Testis (tissue), 3 donors: ENCODE measurements around the gene FAM229B. TPM values are rescaled to one million over a fixed set of nuclear protein-coding genes. Genes with fewer than 3 reads are reported as not detected.
"Not testable (repeated sequence)": the region's sequence is repeated elsewhere in the genome, so short reads cannot be mapped to it uniquely, and the experiment has no call there.

Experiments
- DNase-seq: peaks from one replicate; pipeline ENCODE4 v3.0.0-alpha.2; 2019
- H3K27ac ChIP-seq, 2 donors: fragments of 200-600 bp; sonication (generic); one replicate each; pipeline ENCODE4 v1.5.1; 2019
- H3K27me3 ChIP-seq: fragments of 200-600 bp; sonication (generic); one replicate; pipeline ENCODE4 v1.5.1; 2019
- H3K36me3 ChIP-seq: fragments of 200-600 bp; sonication (generic); one replicate; pipeline ENCODE4 v1.5.1; 2017; ENCODE audit warnings: low read depth; ENCODE audit errors: missing control alignments
- H3K4me1 ChIP-seq: fragments of 200-600 bp; sonication (generic); one replicate; pipeline ENCODE4 v1.5.1; 2019
- H3K4me3 ChIP-seq, 2 donors: fragments of 200-600 bp; sonication (generic); one replicate each; pipeline ENCODE4 v1.5.1; 2017 to 2019
- H3K9me3 ChIP-seq: fragments of 200-600 bp; sonication (generic); one replicate; pipeline ENCODE4 v1.5.1; 2017
- POLR2A ChIP-seq: fragments of 450-650 bp; IDR thresholded peaks from one replicate; pipeline ENCODE4 v1.6.1; 2017; ENCODE audit warnings: antibody characterized with exemption, mild to moderate bottlenecking, moderate library complexity
- whole genome bisulfite sequencing, 2 donors: methylation state at CpG; one replicate each; pipeline ENCODE4 v1.1.5; 2018; 5-methylcytosine and 5-hydroxymethylcytosine counted together
- intact Hi-C: fragments of 100-400 bp; cut with DNase I; formaldehyde crosslinking; loops from one replicate; pipeline ENCODE4 v1.15.1; 2023; ENCODE audit warnings: low total_unique reads
- polyA plus RNA-seq: library from polyadenylated mRNA; stranded (reverse); fragments of 350-450 nt; fragmentation: Illumina TruSeq; extraction: RNeasy Lipid Tissue Mini Kit (QIAGEN cat#74804); gene quantifications from one replicate; pipeline ENCODE4 v1.2.3, GENCODE V29; 2014; ENCODE audit warnings: low read depth, low replicate concordance; ENCODE audit not compliant: insufficient read depth
- total RNA-seq, 2 donors: library from RNA; depleted of rRNA; stranded (reverse); fragments of >200 nt; gene quantifications; one replicate each; pipeline ENCODE4 v1.2.3, GENCODE V29; 2016
- TF ChIP-seq, protein P1 (sequence below), 3 experiments: fragments of 450-650 bp in 2 of 3; fragments of 200-600 bp in 1 of 3; sonication (generic) in 1 of 3; IDR thresholded peaks; one replicate each; pipeline ENCODE4 v1.5.1; 2016 to 2019; ENCODE audit warnings: antibody characterized with exemption in 3 of 3, mild to moderate bottlenecking in 2 of 3, moderate library complexity in 1 of 3

Gene FAM229B
- total and polyA plus RNA-seq, 3 donors from 2014 or later: 111 to 724 (median 202) TPM

DNA sequence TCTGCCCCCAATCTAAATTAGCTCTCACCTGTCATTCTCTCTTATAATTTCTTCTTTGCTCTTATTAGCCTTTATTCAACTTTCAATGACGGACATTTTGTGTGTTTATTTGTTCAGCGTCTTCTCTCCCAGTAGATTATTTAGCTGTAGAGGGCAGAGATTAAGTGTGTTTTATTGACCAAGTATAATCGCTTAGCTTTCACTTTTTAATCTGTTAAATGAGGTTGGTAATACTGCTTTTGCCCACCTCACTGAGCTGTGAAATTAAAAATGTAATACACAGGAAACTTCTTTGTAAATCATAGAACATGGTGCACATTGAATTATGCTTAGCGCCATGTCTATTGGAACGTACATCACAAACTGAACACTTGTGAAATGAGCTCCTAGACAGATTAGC is 37.0 kb upstream of the FAM229B start:
- Histone ChIP-seq H3K36me3 (no peaks in the 10 kb centered on the region), H3K4me1 (no peaks in the 10 kb centered on the region), H3K27ac (no peak overlapping the region), H3K4me3 (no peak overlapping the region), H3K9me3 (no peaks in the 10 kb centered on the region), H3K27me3 (no peaks in the 10 kb centered on the region)
- intact Hi-C loops: no loop called here
- WGBS, 2 donors: 92% methylated on average over 5 of the region's 5 CpGs
- no peak for DNase-seq
- TF ChIP-seq, protein P1, sequence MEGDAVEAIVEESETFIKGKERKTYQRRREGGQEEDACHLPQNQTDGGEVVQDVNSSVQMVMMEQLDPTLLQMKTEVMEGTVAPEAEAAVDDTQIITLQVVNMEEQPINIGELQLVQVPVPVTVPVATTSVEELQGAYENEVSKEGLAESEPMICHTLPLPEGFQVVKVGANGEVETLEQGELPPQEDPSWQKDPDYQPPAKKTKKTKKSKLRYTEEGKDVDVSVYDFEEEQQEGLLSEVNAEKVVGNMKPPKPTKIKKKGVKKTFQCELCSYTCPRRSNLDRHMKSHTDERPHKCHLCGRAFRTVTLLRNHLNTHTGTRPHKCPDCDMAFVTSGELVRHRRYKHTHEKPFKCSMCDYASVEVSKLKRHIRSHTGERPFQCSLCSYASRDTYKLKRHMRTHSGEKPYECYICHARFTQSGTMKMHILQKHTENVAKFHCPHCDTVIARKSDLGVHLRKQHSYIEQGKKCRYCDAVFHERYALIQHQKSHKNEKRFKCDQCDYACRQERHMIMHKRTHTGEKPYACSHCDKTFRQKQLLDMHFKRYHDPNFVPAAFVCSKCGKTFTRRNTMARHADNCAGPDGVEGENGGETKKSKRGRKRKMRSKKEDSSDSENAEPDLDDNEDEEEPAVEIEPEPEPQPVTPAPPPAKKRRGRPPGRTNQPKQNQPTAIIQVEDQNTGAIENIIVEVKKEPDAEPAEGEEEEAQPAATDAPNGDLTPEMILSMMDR (IDR thresholded peaks at IDR 0.05): no peak
- no peak for TF ChIP-seq POLR2A

DNA sequence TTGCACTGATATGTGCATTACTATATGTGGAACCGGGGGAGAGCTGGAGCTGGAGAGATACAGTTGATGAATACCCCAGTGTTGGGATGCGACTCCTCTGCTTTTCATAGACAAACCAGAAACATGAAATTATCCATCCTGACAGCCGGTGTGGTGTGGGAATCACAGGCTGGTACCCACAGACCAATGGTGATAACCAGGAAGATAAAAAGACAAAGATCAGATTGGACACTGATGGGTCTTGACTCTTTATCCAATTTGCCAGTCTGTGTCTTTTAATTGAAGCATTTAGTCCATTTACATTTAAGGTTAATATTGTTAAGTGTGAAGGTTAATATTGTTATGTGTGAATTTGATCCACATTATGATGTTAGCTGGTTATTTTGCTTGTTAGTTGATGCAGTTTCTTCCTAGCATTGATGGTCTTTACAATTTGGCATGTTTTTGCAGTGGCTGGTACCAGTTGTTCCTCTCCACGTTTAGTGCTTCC is 36.1 kb upstream of the FAM229B start:
- DNase-seq, H3K9me3 ChIP-seq, H3K4me3 ChIP-seq, H3K27ac ChIP-seq, H3K36me3 ChIP-seq, intact Hi-C loops, H3K4me1 ChIP-seq, H3K27me3 ChIP-seq: not testable (repeated sequence)
- 62 to 64% methylated on average over 4 of the region's 4 CpGs for WGBS, 2 donors

DNA sequence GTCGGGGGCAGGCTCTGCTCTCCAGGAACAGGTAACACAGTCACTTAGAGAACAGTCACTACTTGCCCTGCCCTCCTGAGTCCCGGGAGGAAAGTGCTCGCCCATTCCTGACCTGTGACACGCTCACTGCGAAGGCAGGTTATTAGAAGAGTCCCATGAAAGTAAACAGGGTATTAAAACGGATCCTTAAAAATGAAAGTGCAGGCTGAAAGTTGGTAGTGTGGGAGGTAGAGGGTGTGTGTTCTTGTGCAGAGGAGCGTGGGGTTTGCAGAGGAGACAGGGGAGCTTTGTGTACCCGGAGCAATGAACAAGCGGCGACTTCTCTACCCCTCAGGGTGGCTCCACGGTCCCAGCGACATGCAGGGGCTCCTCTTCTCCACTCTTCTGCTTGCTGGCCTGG is 33.4 kb upstream of the FAM229B start, which contains the start of gene CCN6:
CCN6 (plus strand) TSS at position 104 of the 400 bp plus-strand sequence; CDS start at position 358, 254 bp downstream.
- intact Hi-C loops: no loop called here
- Histone ChIP-seq H3K27ac (no peak within 1 kb of the TSS), H3K9me3 (no peaks in the 10 kb centered on the region), H3K27me3 (no peaks in the 10 kb centered on the region), H3K4me3 (peak within 1 kb of the TSS in 1 of 2 donors; percentile 15), H3K36me3 (no peaks in the 10 kb centered on the region), H3K4me1 (no peaks in the 10 kb centered on the region)
- WGBS, 2 donors: 66 to 72% methylated on average over 12 of the region's 12 CpGs
- no peak for TF ChIP-seq POLR2A
- TF ChIP-seq, protein P1 (IDR thresholded peaks at IDR 0.05): no peak
- DNase-seq: no peak

DNA sequence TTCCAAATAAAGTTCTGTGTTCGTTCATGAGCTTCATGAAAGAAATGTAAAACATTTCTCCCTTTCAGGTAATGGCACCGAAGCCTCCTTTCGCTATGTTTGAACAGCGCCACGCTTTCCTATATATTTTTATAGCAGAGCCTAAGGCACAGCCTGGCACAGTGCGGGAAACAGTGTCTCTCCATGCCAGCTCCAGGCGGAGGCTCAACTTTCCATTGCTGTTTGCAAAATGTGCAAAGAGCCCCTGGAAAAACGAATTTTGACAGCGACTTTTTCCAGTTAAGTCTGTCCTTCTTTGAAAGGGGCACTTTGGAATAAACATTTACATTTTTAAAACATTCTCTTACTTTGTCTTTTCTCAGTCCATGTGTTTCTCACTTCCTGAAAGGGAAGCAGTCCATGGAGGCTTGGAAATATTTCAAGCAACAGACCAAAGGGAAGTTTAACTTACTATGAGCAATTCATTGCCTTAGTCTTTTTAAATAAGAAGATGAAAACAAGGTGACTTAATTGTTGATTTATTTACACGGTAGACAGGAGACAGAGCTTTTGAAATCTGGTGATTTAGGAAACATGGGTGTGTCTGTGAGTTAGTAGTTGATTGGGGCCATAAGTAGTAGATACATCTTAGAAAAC is 32.7 kb upstream of the FAM229B start:
- DNase-seq: no peak
- Histone ChIP-seq H3K4me1 (no peaks in the 10 kb centered on the region), H3K27me3 (no peaks in the 10 kb centered on the region), H3K36me3 (no peaks in the 10 kb centered on the region), H3K9me3 (no peaks in the 10 kb centered on the region), H3K27ac (no peak overlapping the region), H3K4me3 (peak overlapping the region in 1 of 2 donors; percentile 15)
- 55 to 70% methylated on average over 10 of the region's 10 CpGs for WGBS, 2 donors
- TF ChIP-seq, protein P1 (IDR thresholded peaks at IDR 0.05): no peak
- no peak for TF ChIP-seq POLR2A
- intact Hi-C loops: no loop called here

DNA sequence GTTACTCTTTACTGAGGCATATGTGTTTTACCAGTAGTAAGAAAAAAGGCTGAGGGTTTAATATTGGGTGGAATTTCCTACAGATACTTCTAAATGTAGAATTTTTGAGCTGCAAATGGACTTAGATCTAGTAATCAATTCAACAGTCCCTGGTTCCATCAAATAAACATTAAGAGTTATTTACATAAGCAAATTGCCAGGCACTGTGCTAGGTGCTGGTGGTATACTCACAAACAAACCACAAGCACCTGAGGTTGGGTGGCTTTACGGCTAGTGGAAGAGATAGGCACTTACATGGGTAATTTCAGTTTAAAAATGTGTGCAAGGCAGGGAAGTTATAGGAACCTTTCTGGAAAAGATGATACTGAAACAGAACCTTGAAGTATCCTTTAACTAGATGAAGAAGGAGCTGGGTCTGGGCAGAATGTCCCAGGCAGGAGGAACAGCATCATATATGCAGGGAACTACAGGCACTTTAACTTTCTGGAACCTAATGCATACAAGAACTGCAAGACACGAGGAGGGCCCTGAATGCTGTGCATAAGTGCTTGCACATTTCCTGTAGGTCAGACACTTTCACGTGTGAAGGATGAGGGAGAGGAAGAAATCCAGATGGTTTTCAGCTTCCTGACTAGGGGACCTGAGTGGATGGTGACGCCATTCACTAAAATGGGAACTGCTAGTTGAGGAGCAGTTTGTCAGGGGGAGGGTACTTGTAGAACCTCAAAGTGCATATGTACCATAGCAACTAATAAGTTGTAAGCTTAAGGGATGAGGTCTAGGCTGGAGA is 29.0 kb upstream of the FAM229B start:
- 87 to 88% methylated on average over 4 of the region's 4 CpGs for WGBS, 2 donors
- TF ChIP-seq, protein P1 (IDR thresholded peaks at IDR 0.05): no peak
- TF ChIP-seq POLR2A: no peak
- no peak for DNase-seq
- Histone ChIP-seq H3K9me3 (no peaks in the 10 kb centered on the region), H3K27me3 (no peaks in the 10 kb centered on the region), H3K4me3 (no peak overlapping the region), H3K36me3 (no peaks in the 10 kb centered on the region), H3K4me1 (no peaks in the 10 kb centered on the region), H3K27ac (no peak overlapping the region)
- intact Hi-C loops: no loop called here
